Transverse colon (tissue), 4 donors: ENCODE results near the gene ADCY2. TPM values are rescaled to one million over a fixed set of nuclear protein-coding genes. Genes with fewer than 3 reads are reported as not detected.

Experiments
- DNase-seq: peaks from one replicate; pipeline ENCODE4 v3.0.0-alpha.2; 2019
- H3K27ac ChIP-seq, 4 donors: fragments of 200-600 bp; sonication (generic); 2 replicates each; pipeline ENCODE4 v1.5.1; 2016 to 2018; ENCODE audit warnings: inconsistent platforms in 4 of 4
- H3K27me3 ChIP-seq: fragments of 200-600 bp; sonication (generic); 2 replicates; pipeline ENCODE4 v1.5.1; 2017; ENCODE audit warnings: inconsistent platforms
- H3K36me3 ChIP-seq, 4 donors: fragments of 200-600 bp; sonication (generic); 2 replicates each; pipeline ENCODE4 v1.5.1; 2017 to 2019; ENCODE audit warnings: inconsistent platforms in 4 of 4
- H3K4me1 ChIP-seq, 4 donors: fragments of 200-600 bp; sonication (generic); 2 replicates each; pipeline ENCODE4 v1.5.1; 2017 to 2020; ENCODE audit warnings: inconsistent platforms in 4 of 4
- H3K4me3 ChIP-seq, 4 donors: fragments of 200-600 bp; sonication (generic); 1 replicate in 1 of 4; 2 replicates in 3 of 4; pipeline versions ENCODE4 v1.5.1 to v1.6.1; 2017 to 2019; ENCODE audit warnings: inconsistent platforms in 4 of 4
- H3K9me3 ChIP-seq, 2 donors: fragments of 200-600 bp; sonication (generic); 2 replicates each; pipeline ENCODE4 v1.5.1; 2017 to 2019; ENCODE audit warnings: inconsistent platforms in 2 of 2
- CTCF ChIP-seq, 5 experiments: fragments of 200-600 bp in 3 of 5; fragments of 450-650 bp in 2 of 5; sonication (generic) in 3 of 5; IDR thresholded peaks; 1 replicate in 2 of 5; 2 replicates in 3 of 5; pipeline ENCODE4 v1.5.1; 2016 to 2017; ENCODE audit warnings: antibody characterized with exemption in 5 of 5, inconsistent platforms in 3 of 5, mild to moderate bottlenecking in 2 of 5, moderate library complexity in 1 of 5
- EP300 ChIP-seq: sonication (generic); formaldehyde crosslinking; IDR thresholded peaks from one replicate; pipeline ENCODE4 v1.6.1; 2017; ENCODE audit warnings: antibody characterized with exemption, low read depth
- POLR2A ChIP-seq: fragments of 450-650 bp; IDR thresholded peaks from one replicate; pipeline ENCODE4 v1.6.1; 2016; ENCODE audit warnings: antibody characterized with exemption, mild to moderate bottlenecking, moderate library complexity
- POLR2AphosphoS5 ChIP-seq, 3 donors: sonication (generic); formaldehyde crosslinking; IDR thresholded peaks; one replicate each; pipeline ENCODE4 v1.6.1; 2016; ENCODE audit warnings: antibody characterized with exemption in 3 of 3
- WGBS, 2 donors: methylation state at CpG; one replicate each; pipeline ENCODE4 v1.1.5; 2018; ENCODE audit warnings: low coverage in 1 of 2; 5-methylcytosine and 5-hydroxymethylcytosine counted together
- in situ Hi-C, 4 donors: fragments of 200-750 bp; cut with MboI; loops; one replicate each; pipeline versions ENCODE4 v1.15.0 to v1.15.1; 2017; ENCODE audit warnings: low sequenced_read_pairs in 3 of 4, low pct_ligation_motif_present in 1 of 4, low pct_unique_long_range_greater_than_20kb in 1 of 4
- intact Hi-C: fragments of 100-400 bp; cut with DNase I; formaldehyde crosslinking; loops from one replicate; pipeline ENCODE4 v1.15.1; 2023; ENCODE audit warnings: low total_unique reads
- total RNA-seq, 4 donors: library from RNA; depleted of rRNA; stranded (reverse); fragments of >200 nt; gene quantifications; one replicate each; pipeline ENCODE4 v1.1.0, GENCODE V29; 2016

The ADCY2 gene
- total RNA-seq, 4 donors from 2014 or later = 1.4 to 4.5 (median 3.1) TPM

- TF ChIP-seq POLR2A (no peak), CTCF (IDR thresholded peaks at IDR 0.05) (no peak), EP300 (no peak), POLR2AphosphoS5 (IDR thresholded peaks at IDR 0.05) (no peak)
- Histone ChIP-seq H3K4me3 (no peak overlapping the region), H3K27ac (no peak overlapping the region), H3K27me3 (no peaks in the 10 kb centered on the region), H3K9me3 (no peaks in the 10 kb centered on the region), H3K4me1 (no peaks in the 10 kb centered on the region), H3K36me3 (no peaks in the 10 kb centered on the region)
- 72 to 77% methylated on average over 3 of the region's 3 CpGs for WGBS, 2 donors
- in situ Hi-C loops (no loop called here), intact Hi-C loops (no loop called here)
- no peak for DNase-seq
Observed at GRCh38 chr5:7683753-7684152, 287.8 kb downstream of the ADCY2 start.

- TF ChIP-seq CTCF (IDR thresholded peaks at IDR 0.05) (no peak), POLR2A (no peak), POLR2AphosphoS5 (IDR thresholded peaks at IDR 0.05) (no peak), EP300 (no peak)
- intact Hi-C loops = no loop called here
- DNase-seq = no peak
- no peaks in the 10 kb centered on the region for H3K4me1 ChIP-seq
- H3K9me3 ChIP-seq = no peaks in the 10 kb centered on the region
- no peaks in the 10 kb centered on the region for H3K27me3 ChIP-seq
- H3K27ac ChIP-seq = no peak overlapping the region
- in situ Hi-C loops = no loop called here
- 72% methylated on average over 5 of the region's 5 CpGs; no CpG with 5 or more reads in 1 of the 2 donors for WGBS, 2 donors
- H3K36me3 ChIP-seq = no peaks in the 10 kb centered on the region
- no peak overlapping the region for H3K4me3 ChIP-seq
Observed at GRCh38 chr5:7684826-7685225, 288.9 kb downstream of the ADCY2 start.

- TF ChIP-seq POLR2AphosphoS5 (IDR thresholded peaks at IDR 0.05) (no peak), EP300 (no peak), POLR2A (no peak), CTCF (IDR thresholded peaks at IDR 0.05) (no peak)
- in situ Hi-C loops = no loop called here
- 14 to 17% methylated on average over 1 of the region's 1 CpG for WGBS, 2 donors
- Histone ChIP-seq H3K27me3 (no peaks in the 10 kb centered on the region), H3K27ac (no peak overlapping the region), H3K4me3 (no peak overlapping the region), H3K9me3 (no peaks in the 10 kb centered on the region), H3K36me3 (no peaks in the 10 kb centered on the region), H3K4me1 (no peaks in the 10 kb centered on the region)
- intact Hi-C loops = no loop called here
- DNase-seq = no peak
Observed at GRCh38 chr5:7686794-7687193, 290.9 kb downstream of the ADCY2 start.

DNA sequence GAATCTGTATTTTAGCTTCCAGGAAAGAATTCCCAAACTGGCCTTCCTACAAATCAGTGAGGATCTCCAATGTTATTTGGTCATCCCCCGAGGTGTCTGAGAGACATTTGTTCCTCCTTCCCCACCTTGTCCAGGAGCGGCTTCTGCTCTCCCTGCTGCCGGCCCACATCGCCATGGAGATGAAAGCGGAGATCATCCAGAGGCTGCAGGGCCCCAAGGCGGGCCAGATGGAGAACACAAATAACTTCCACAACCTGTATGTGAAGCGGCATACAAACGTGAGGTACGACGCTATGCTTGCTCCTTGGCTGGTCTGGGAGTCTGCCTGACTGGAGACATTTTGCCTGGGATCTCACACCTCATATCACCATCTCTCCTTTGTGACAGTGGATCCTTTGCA is 294.6 kb downstream of the ADCY2 start:
- H3K4me3 ChIP-seq = no peak overlapping the region
- WGBS, 2 donors = 69% methylated on average over 10 of the region's 10 CpGs; no CpG with 5 or more reads in 1 of the 2 donors
- no peaks in the 10 kb centered on the region for H3K27me3 ChIP-seq
- H3K36me3 ChIP-seq = no peaks in the 10 kb centered on the region
- intact Hi-C loops = no loop called here
- in situ Hi-C loops = no loop called here
- H3K27ac ChIP-seq = no peak overlapping the region
- DNase-seq = no peak
- TF ChIP-seq POLR2A = no peak
- no peak for TF ChIP-seq EP300
- no peak for TF ChIP-seq CTCF (IDR thresholded peaks at IDR 0.05)
- no peak for TF ChIP-seq POLR2AphosphoS5 (IDR thresholded peaks at IDR 0.05)
- no peaks in the 10 kb centered on the region for H3K4me1 ChIP-seq
- no peaks in the 10 kb centered on the region for H3K9me3 ChIP-seq
